Dermis microvascular lymphatic vessel endothelial cell (primary cell): Measurements from ENCODE around the gene TUT4. TPM values are rescaled to one million over a fixed set of nuclear protein-coding genes. Genes with fewer than 3 reads are reported as not detected.

Source experiments
- DNase-seq, 2 donors: peaks; one replicate each; pipeline versions ENCODE4 v3.0.0 to v3.0.0-alpha.2; 2010; ENCODE audit warnings: low read depth in 2 of 2
- total RNA-seq: library from RNA; depleted of rRNA; stranded (reverse); fragments of >200 nt; gene quantifications from 2 replicates; pipeline ENCODE4 v1.2.1, GENCODE V29; 2014

Gene TUT4
- total RNA-seq, 1 donor from 2014 or later, result 13.7 TPM

- peak; percentile 93 to 98 for DNase-seq
These were observed 148.5 kb downstream of the TUT4 start, which contains the start of the genes ORC1 and PRPF38A for GRCh38 chr1:52404116-52404974. Gene ORC1 (minus strand): TSS chr1:52404423. CDS start chr1:52402223, 2,200 bp downstream. Gene PRPF38A (plus strand): TSS chr1:52404602. CDS start chr1:52404750, 148 bp downstream.

- DNase-seq, result peak in 1 of 2 donors; percentile 69
These were observed 149.3 kb downstream of the TUT4 start for GRCh38 chr1:52403566-52404115.

- DNase-seq, result no peak
These were observed 150.0 kb downstream of the TUT4 start for GRCh38 chr1:52402860-52403240.

GRCh38 chr1:52400131-52400530, 152.8 kb downstream of the TUT4 start:
- DNase-seq, result peak in 1 of 2 donors; percentile 39

- DNase-seq, result no peak
These were observed 153.3 kb downstream of the TUT4 start for GRCh38 chr1:52399629-52400028.

GRCh38 chr1:52393174-52393573, 159.7 kb downstream of the TUT4 start:
- no peak for DNase-seq

GRCh38 chr1:52386458-52386857, 166.4 kb downstream of the TUT4 start:
- no peak for DNase-seq

GRCh38 chr1:52385376-52385775, 167.5 kb downstream of the TUT4 start:
- no peak for DNase-seq

Other genes with a start within 250 kb of the TUT4 start
- gene CC2D1B, start 186.9 kb downstream of the TUT4 start, total RNA-seq, result 16.3 and 23.9 TPM in 2 replicates
- 3.5 and 6.5 TPM in 2 replicates for gene ORC1, start 148.7 kb downstream of the TUT4 start, total RNA-seq
- 8.0 and 9.1 TPM in 2 replicates for gene PRPF38A, start 148.5 kb downstream of the TUT4 start, total RNA-seq
- 15.0 and 20.7 TPM in 2 replicates for gene GPX7, start 49.3 kb upstream of the TUT4 start, total RNA-seq
- not detected in 2 replicates for gene SHISAL2A, start 80.1 kb upstream of the TUT4 start, total RNA-seq
- gene COA7, start 145.3 kb upstream of the TUT4 start, total RNA-seq, result 8.3 and 10.4 TPM in 2 replicates
- 29.5 and 30.8 TPM in 2 replicates for gene ZYG11B, start 173.4 kb upstream of the TUT4 start, total RNA-seq